HepG2 (cell line): ENCODE measurements around the gene AP3B1.

ENCODE experiments used
- MAFF ChIP-seq: IDR thresholded peaks from 2 replicates; pipeline ENCODE4 v1.6.1; 2011; ENCODE audit warnings: low read depth, low read length, improper control_type of control experiment
- MTA1 ChIP-seq: sonication (generic); formaldehyde crosslinking; IDR thresholded peaks from 2 replicates; pipeline ENCODE4 v1.4.0; 2020; ENCODE audit warnings: missing genetic modification reagents, mild to moderate bottlenecking, borderline replicate concordance

DNA sequence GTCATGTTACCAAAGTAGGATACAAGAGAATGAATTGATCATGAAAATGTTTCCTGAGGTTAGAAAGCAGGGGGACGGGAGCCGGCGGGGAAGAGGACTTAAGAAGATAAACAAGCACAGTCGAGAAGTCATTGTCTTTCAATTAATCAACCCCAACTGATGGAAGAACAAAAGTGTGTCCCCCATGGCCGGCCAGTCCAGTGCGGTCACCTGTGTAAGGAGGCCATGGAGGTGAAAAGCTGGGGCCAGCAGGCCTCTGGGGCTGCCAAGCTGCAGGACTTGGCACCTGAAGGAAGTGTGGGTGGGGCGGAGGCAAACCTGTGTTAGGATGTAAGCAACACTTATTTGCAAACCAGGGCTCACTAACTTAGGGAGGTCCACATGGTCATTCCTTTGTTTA lies 295.1 kb downstream of the AP3B1 start:
- TF ChIP-seq MAFF = no peak
- TF ChIP-seq MTA1 = no peak
